Neural cell (in vitro differentiated cells): ENCODE measurements around the gene P4HA2. TPM values are rescaled to one million over a fixed set of nuclear protein-coding genes. Genes with fewer than 3 reads are reported as not detected.
"Not testable (repeated sequence)": the region's sequence is repeated elsewhere in the genome, so short reads cannot be mapped to it uniquely, and the experiment has no call there.

Experiments used
- H2AFZ ChIP-seq: fragments of 200-600, 300-800 bp; sonication (generic), shearing (Covaris generic); 2 replicates; pipeline ENCODE4 v1.6.0; 2014; ENCODE audit warnings: low read depth, mild to moderate bottlenecking, antibody characterized with exemption, low read length, moderate library complexity
- H3F3A ChIP-seq: fragments of 200-600 bp; shearing (Covaris generic); 2 replicates; pipeline ENCODE4 v1.6.1; 2016; ENCODE audit warnings: mild to moderate bottlenecking, moderate library complexity, mixed read lengths, antibody characterized with exemption, low read length; ENCODE audit not compliant: insufficient read depth, poor library complexity, severe bottlenecking
- H3K27ac ChIP-seq: fragments of 200-600, 300-800 bp; sonication (generic), shearing (Covaris generic); 2 replicates; pipeline ENCODE4 v1.5.1; 2014; ENCODE audit warnings: mild to moderate bottlenecking, low read length, moderate library complexity
- H3K27me3 ChIP-seq: fragments of 300-800, 200-600 bp; sonication (generic), shearing (Covaris generic); 2 replicates; pipeline ENCODE4 v1.6.0; 2014; ENCODE audit warnings: mild to moderate bottlenecking, low read depth, low read length, moderate library complexity; ENCODE audit not compliant: insufficient read depth
- H3K36me3 ChIP-seq: fragments of 300-800, 200-600 bp; sonication (generic), shearing (Covaris generic); 2 replicates; pipeline ENCODE4 v1.5.1; 2014; ENCODE audit warnings: mild to moderate bottlenecking, antibody characterized with exemption, low read length, moderate library complexity; ENCODE audit not compliant: insufficient read depth
- H3K4me2 ChIP-seq: fragments of 300-800, 200-600 bp; sonication (generic), shearing (Covaris generic); 2 replicates; pipeline ENCODE4 v1.6.0; 2014; ENCODE audit warnings: mild to moderate bottlenecking, low read length
- H3K4me3 ChIP-seq: fragments of 300-800, 200-600 bp; sonication (generic), shearing (Covaris generic); 2 replicates; pipeline ENCODE4 v1.5.1; 2014; ENCODE audit warnings: mild to moderate bottlenecking, low read length, moderate library complexity
- H3K79me2 ChIP-seq: fragments of 200-600 bp; shearing (Covaris generic); replicated peaks from 2 replicates; pipeline ENCODE4 v1.6.0; 2014; ENCODE audit warnings: mild to moderate bottlenecking, low read length, moderate library complexity; ENCODE audit not compliant: insufficient read depth
- H3K9ac ChIP-seq: fragments of 300-800, 200-600 bp; sonication (generic), shearing (Covaris generic); 2 replicates; pipeline ENCODE4 v1.6.1; 2016; ENCODE audit warnings: mild to moderate bottlenecking, low read length, mixed read lengths
- H3K9me2 ChIP-seq: fragments of 200-600 bp; shearing (Covaris generic); 2 replicates; pipeline ENCODE4 v1.6.1; 2016; ENCODE audit warnings: mild to moderate bottlenecking, low read length, mixed read lengths; ENCODE audit not compliant: insufficient read depth
- H3K9me3 ChIP-seq: fragments of 200-600, 300-800 bp; sonication (generic), shearing (Covaris generic); 2 replicates; pipeline ENCODE4 v1.6.1; 2016; ENCODE audit warnings: mild to moderate bottlenecking, mixed run types, low read length, moderate library complexity, mixed read lengths
- H4K20me1 ChIP-seq: fragments of 200-600 bp; shearing (Covaris generic); 2 replicates; pipeline ENCODE4 v1.6.1; 2016; ENCODE audit warnings: mild to moderate bottlenecking, mixed run types; ENCODE audit not compliant: insufficient read depth
- CTCF ChIP-seq: fragments of 450-650 bp; IDR thresholded peaks from 2 replicates; pipeline ENCODE4 v1.5.1; 2014; ENCODE audit warnings: antibody characterized with exemption, mild to moderate bottlenecking, moderate library complexity; ENCODE audit not compliant: poor library complexity, severe bottlenecking
- EP300 ChIP-seq: fragments of 450-650 bp; conservative IDR thresholded peaks from 2 replicates; pipeline ENCODE4 v1.6.1; 2014; ENCODE audit warnings: antibody characterized with exemption, mild to moderate bottlenecking, moderate library complexity; ENCODE audit not compliant: poor library complexity, severe bottlenecking
- EZH2 ChIP-seq: fragments of 200-600, 300-800 bp; shearing (Covaris generic), sonication (generic); IDR thresholded peaks from 2 replicates; pipeline ENCODE4 v1.6.1; 2014; ENCODE audit warnings: antibody characterized with exemption, low read length, borderline replicate concordance, mild to moderate bottlenecking; ENCODE audit not compliant: insufficient read depth, poor library complexity, severe bottlenecking
- MXI1 ChIP-seq: fragments of 450-650 bp; conservative IDR thresholded peaks from 2 replicates; pipeline ENCODE4 v1.6.1; 2014; ENCODE audit warnings: antibody characterized with exemption, mild to moderate bottlenecking; ENCODE audit not compliant: poor library complexity, severe bottlenecking
- POLR2AphosphoS5 ChIP-seq: IDR thresholded peaks from 2 replicates; pipeline ENCODE4 v1.6.1; 2012
- RAD21 ChIP-seq: fragments of 450-650 bp; conservative IDR thresholded peaks from 2 replicates; pipeline ENCODE4 v1.6.1; 2014; ENCODE audit warnings: antibody characterized with exemption, mild to moderate bottlenecking, moderate library complexity
- REST ChIP-seq: IDR thresholded peaks from 2 replicates; pipeline ENCODE4 v1.6.1; 2012; ENCODE audit warnings: borderline replicate concordance
- SMC3 ChIP-seq: fragments of 450-650 bp; conservative IDR thresholded peaks from 2 replicates; pipeline ENCODE4 v1.6.1; 2014; ENCODE audit warnings: antibody characterized with exemption, mild to moderate bottlenecking, moderate library complexity; ENCODE audit not compliant: poor library complexity
- TAF1 ChIP-seq: IDR thresholded peaks from 2 replicates; pipeline ENCODE4 v1.6.1; 2012; ENCODE audit warnings: low read depth
- polyA plus RNA-seq: library from polyadenylated mRNA; depleted of rRNA; stranded (reverse); fragments of >200 nt; gene quantifications from 2 replicates; pipeline ENCODE4 v1.2.3, GENCODE V29; 2014

Gene P4HA2
- polyA plus RNA-seq, 1 donor from 2014 or later: 1.4 TPM

- Histone ChIP-seq H3K9me3 (no peaks in the 10 kb centered on the region), H4K20me1 (no peaks in the 10 kb centered on the region), H3K27me3 (no peaks in the 10 kb centered on the region), H3K27ac (no peak overlapping the region), H3K9me2 (no peaks in the 10 kb centered on the region), H3K79me2 (no peaks in the 10 kb centered on the region), H3F3A (no peaks in the 10 kb centered on the region), H2AFZ (no peak overlapping the region), H3K4me3 (no peak overlapping the region), H3K4me2 (no peak overlapping the region), H3K36me3 (no peaks in the 10 kb centered on the region), H3K9ac (no peak overlapping the region)
- TF ChIP-seq REST (no peak), EP300 (no peak), MXI1 (no peak), RAD21 (no peak), POLR2AphosphoS5 (no peak), SMC3 (no peak), TAF1 (no peak), EZH2 (no peak), CTCF (no peak)
These were observed 51.1 kb downstream of the P4HA2 start for GRCh38 chr5:132176521-132176945.

- Histone ChIP-seq H3K27me3 (no peaks in the 10 kb centered on the region), H3K9ac (no peak overlapping the region), H3F3A (no peaks in the 10 kb centered on the region), H2AFZ (no peak overlapping the region), H3K9me3 (no peaks in the 10 kb centered on the region), H3K4me3 (no peak overlapping the region), H3K79me2 (no peaks in the 10 kb centered on the region), H3K36me3 (no peaks in the 10 kb centered on the region), H3K9me2 (no peaks in the 10 kb centered on the region), H4K20me1 (no peaks in the 10 kb centered on the region), H3K4me2 (no peak overlapping the region), H3K27ac (no peak overlapping the region)
- TF ChIP-seq REST (no peak), EZH2 (no peak), MXI1 (no peak), CTCF (no peak), RAD21 (no peak), SMC3 (no peak), TAF1 (no peak), POLR2AphosphoS5 (no peak), EP300 (no peak)
These were observed 64.7 kb downstream of the P4HA2 start for GRCh38 chr5:132162945-132163344.

- not testable (repeated sequence) for H3K9me3 ChIP-seq, H3K79me2 ChIP-seq, H3K36me3 ChIP-seq, H3K27me3 ChIP-seq, H3K4me3 ChIP-seq, H4K20me1 ChIP-seq, H3K27ac ChIP-seq, H3K9ac ChIP-seq, H3F3A ChIP-seq, H3K9me2 ChIP-seq, H3K4me2 ChIP-seq, H2AFZ ChIP-seq
These were observed 65.9 kb downstream of the P4HA2 start for GRCh38 chr5:132161574-132162326.
